ENCODE results near the gene SSR2.
A peak's percentile ranks its signal among the peaks of the same experiment; 100 is the strongest.
"Not testable (repeated sequence)": the region's sequence is repeated elsewhere in the genome, so short reads cannot be mapped to it uniquely, and the experiment has no call there.

The SSR2 gene

GRCh38 chr1:156048663-156049258, 28.0 kb upstream of the SSR2 start:
- FAIRE-seq (no peak), DNase-seq (ENCODE audit: insufficient read length, low spot score) (no peak)

- DNase-seq (ENCODE audit: insufficient read length, low spot score) (no peak), FAIRE-seq (no peak)
These were observed 24.3 kb upstream of the SSR2 start for GRCh38 chr1:156045076-156045475.

DNA sequence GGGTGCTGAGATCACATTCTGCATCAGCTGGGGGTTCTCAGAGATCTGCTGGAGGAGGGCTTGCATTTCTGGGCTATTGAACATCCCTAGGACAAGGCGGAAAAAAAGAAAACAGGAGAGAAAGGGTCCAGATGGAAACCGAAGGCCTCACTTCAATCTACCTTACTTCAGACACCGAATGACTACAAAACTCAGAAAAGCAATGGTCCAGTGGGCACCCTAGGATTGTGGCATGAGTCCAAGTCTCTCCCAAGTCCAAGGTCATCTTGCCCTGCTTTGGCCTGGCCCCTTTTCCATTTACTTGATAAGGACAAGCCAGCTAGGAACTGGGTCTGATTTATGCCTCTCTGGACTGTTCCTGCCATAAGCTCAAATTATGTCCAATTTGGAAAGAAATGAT, 22.1 kb upstream of the SSR2 start:
- DNase-seq (ENCODE audit: insufficient read length, low spot score): no peak
- no peak for FAIRE-seq

DNA sequence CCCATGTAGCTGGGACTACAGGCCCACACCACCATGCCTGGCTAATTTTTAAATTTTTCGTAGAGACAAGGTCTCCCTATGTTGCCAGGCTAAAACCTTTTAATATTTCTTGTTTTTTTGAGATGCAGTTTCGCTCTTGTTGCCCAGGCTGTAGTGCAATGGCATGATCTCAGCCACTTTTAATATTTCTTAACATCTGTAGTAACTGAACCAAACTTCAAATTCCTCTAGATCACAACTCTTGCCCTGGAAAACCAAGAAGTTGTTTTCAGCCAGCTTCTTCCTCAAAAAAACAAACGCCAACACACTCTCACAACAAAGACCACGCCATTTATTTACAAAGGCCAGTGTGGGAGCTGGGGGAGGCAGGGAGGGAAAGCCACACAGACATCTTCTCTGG, 14.2 kb upstream of the SSR2 start:
- FAIRE-seq: not testable (repeated sequence)

DNA sequence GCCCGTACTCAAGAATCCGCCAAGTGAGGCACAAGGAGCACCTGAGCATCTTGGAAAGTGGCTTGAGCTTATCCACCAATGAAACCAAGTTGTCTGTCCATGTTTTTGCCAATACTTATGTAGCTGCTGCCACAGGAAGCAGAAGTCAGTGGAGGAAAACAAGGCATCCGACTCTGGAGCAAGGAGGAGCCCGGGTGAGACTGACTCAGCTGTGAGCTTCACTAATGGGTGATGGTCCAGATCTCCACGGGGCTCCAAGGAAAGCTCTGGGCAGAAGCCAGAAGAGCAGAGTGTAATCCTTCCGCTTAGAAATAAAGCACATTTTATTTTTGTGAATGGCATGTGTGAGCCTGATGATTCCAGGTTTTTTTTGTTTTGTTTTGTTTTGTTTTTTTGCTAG, 12.3 kb upstream of the SSR2 start:
- DNase-seq (ENCODE audit: insufficient read length, low spot score) (no peak), FAIRE-seq (no peak)

More for the DNA sequence above, 14.2 kb upstream of the SSR2 start:
- not testable (repeated sequence) for DNase-seq (ENCODE audit: insufficient read length, low spot score)

GRCh38 chr1:156026588-156026987, 5.8 kb upstream of the SSR2 start:
- DNase-seq (ENCODE audit: insufficient read length, low spot score) (no peak), FAIRE-seq (no peak)

GRCh38 chr1:156025876-156026275, 5.1 kb upstream of the SSR2 start:
- FAIRE-seq: no peak
- DNase-seq (ENCODE audit: insufficient read length, low spot score): peak; percentile 30

GRCh38 chr1:156024801-156025200, 4.0 kb upstream of the SSR2 start:
- no peak for FAIRE-seq
- no peak for DNase-seq (ENCODE audit: insufficient read length, low spot score)

GRCh38 chr1:156021954-156022353, 1.2 kb upstream of the SSR2 start:
- no peak for DNase-seq (ENCODE audit: insufficient read length, low spot score)
- FAIRE-seq: no peak

DNA sequence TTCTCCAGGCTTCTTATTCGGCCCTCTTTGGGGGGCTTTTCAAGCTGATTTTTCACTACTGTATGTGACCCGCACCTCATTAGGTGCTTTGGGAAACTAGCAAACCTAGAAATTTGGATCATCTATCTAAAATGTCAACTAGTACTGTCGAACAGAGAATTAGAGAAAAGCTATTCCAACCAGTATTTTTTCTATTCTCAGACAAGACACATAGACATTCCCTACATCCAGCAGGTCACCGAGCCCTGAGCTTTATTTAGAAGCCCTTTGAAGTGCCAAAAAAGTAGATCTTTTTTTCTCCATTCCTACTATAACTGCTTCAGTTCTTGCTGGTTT, 310 bp upstream of the SSR2 start:
- FAIRE-seq (no peak), DNase-seq (ENCODE audit: insufficient read length, low spot score) (no peak)

GRCh38 chr1:156019946-156020292, 832 bp downstream of the SSR2 start:
- DNase-seq (ENCODE audit: insufficient read length, low spot score): no peak
- FAIRE-seq: peak; percentile 33

- no peak for DNase-seq (ENCODE audit: insufficient read length, low spot score)
- FAIRE-seq: no peak
These were observed 5.9 kb downstream of the SSR2 start for GRCh38 chr1:156014829-156015228.

- DNase-seq (ENCODE audit: insufficient read length, low spot score) (peak; percentile 66), FAIRE-seq (peak; percentile 95)
These were observed 8.5 kb downstream of the SSR2 start for GRCh38 chr1:156012051-156012817.

DNA sequence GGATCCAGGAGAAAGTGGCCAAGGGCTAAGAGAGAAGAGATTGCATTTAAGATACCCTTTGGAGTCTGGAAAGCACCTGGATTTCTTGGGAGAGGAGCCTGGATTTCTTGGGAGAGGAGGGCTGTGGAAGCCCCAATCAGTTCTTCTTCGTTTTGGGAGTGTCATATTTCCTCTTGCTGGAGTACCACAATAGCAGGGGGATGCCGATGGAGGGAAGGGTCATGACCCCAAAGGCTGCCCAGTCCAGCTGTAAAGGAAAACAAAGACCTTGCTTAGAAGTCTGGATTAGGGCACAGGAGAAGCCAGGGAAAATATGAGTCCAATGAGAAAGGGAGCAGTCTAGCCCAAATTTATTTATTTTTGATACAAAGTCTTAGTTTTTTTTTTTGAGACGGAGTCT, 11.3 kb downstream of the SSR2 start:
- FAIRE-seq: no peak
- DNase-seq (ENCODE audit: insufficient read length, low spot score): no peak

DNA sequence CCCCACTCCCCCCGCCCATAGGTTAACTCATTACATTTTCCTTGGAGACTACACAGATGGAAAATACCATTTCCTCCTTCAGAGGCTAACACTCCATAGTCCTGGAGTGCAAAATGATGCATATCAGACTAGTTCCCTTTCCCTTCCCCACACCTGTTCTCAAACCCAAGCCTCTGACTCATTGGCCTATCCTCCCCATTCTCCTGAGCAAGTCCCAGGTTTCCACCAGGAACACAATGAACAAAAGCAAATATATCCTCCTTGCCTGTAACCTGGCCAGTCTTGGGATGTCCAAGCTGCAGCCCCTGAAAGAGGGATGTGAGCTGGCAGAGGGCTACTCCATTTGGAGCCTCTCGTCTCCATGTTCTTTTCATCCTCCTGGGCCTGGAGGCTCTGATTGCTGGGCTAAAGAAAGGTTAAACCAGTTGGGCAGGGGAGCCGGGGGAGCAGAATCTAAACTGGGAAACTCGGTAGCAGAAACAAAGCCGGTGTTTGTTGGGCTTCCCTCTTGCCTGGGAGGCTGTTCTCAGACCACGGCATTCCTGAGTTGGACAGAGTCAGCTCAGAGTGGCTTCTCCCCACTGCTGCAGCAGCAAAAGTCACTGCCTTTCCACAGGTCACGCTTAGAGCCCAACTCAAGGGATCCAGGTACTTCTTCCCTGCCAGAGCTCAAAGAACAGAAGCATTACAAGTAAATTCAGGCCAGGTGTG, 13.9 kb downstream of the SSR2 start:
- DNase-seq (ENCODE audit: insufficient read length, low spot score) (no peak), FAIRE-seq (no peak)

GRCh38 chr1:156004843-156005584, 15.7 kb downstream of the SSR2 start:
- DNase-seq (ENCODE audit: insufficient read length, low spot score) (no peak), FAIRE-seq (no peak)

DNA sequence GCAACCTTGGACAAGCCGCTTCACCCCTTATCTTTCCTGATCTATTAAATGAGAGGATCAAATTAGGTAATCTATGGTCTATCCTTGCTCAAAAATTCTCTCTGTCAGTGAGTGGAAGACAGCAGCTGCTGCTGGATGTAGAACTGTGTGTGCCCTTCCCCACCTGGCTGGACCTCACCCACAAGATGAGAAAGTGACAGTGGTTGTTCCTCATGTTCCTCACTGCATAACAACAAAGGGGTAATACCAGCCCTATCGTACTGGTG, 16.9 kb downstream of the SSR2 start:
- FAIRE-seq (no peak), DNase-seq (ENCODE audit: insufficient read length, low spot score) (no peak)

DNA sequence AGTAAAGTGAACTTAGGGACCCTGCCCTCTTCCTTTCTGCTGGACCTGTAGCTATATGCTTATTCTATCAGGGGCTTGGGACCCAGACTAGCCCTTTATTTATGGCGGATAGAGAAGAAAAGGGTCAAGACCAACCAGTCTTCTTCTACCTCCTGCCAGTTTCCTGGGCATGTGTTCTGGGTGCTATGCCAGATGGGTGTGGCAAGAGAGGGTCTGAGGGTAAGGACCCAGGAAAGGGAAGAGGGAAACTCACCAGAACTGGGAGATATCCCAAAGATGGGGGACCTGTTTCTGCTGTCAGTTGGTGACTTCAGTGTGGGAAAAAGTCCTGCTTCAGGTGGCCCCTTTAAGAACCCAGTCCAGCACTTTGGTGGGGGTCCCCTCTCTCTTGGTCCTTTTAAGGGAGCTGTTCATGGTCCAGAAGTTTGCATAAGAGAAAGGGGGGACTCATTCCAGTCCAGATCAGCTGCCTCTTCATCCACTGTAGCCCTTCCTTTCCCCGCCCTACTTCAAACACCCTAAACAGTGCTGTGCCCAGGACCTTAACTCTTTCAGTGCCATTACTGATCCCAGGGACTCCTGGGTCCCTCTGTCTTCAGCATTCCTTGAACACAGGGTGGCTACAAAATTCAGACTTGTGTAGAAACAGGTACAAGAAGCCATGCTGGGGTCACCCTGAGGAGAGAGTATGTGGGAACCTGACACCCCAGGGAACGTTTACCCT, 18.4 kb downstream of the SSR2 start:
- DNase-seq (ENCODE audit: insufficient read length, low spot score): no peak
- no peak for FAIRE-seq

GRCh38 chr1:156001662-156002171, 19.0 kb downstream of the SSR2 start:
- FAIRE-seq: no peak
- no peak for DNase-seq (ENCODE audit: insufficient read length, low spot score)

DNA sequence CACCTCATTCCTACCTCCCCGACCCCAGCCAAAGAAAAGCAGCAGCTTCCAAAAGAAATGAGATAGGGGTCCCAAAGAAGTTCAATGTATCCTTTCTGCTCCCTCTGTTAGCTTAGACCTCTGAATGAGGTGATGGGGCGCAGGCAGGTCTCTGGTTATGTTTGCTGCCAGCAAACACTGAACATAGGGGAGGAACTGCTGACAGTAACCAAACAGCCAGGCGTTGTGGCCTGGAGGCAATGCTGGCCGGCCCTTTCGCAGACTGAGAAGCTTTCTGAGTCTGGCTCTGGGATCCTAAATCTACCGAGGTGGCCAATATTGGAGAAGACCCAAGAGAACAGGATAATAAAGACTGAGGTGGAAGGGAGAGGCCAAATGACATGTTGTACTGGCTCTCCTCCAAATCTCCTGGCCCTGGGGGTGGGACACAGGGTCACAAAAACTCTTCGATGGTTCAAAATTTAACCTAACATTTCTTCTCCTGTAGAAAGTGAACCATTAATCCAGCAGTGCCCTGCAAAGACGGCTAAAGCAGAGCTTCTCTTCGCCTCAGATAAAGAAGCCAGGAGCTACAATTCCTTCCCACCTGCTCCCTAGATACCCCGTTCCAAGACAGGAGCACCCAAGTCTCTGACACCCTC, 19.6 kb downstream of the SSR2 start:
- no peak for FAIRE-seq
- DNase-seq (ENCODE audit: insufficient read length, low spot score): no peak

All from GM19239 (cell line).